HL-60 (cell line): ENCODE data around the gene ST6GAL1.

Source experiments
- CTCF ChIP-seq: IDR thresholded peaks from one replicate; pipeline ENCODE4 v1.5.1; 2011; ENCODE audit warnings: low read length, control low read depth, inconsistent platforms; ENCODE audit not compliant: insufficient read depth
- GABPA ChIP-seq: IDR thresholded peaks from 2 replicates; pipeline ENCODE4 v1.6.1; 2012; ENCODE audit warnings: low read depth
- REST ChIP-seq: IDR thresholded peaks from 2 replicates; pipeline ENCODE4 v1.6.1; 2012; ENCODE audit warnings: low read depth; ENCODE audit not compliant: insufficient replicate concordance

- TF ChIP-seq CTCF: no peak
- no peak for TF ChIP-seq GABPA
- TF ChIP-seq REST: no peak
These were observed 95.5 kb downstream of the ST6GAL1 start for GRCh38 chr3:187025656-187026316.
